HG03097 (cell line): ENCODE results near the gene TRRAP.

Experiments used
- ATAC-seq: cut with Tn5 transposase; IDR thresholded peaks from one replicate; pipeline ENCODE4 v1.9.1; 2021; ENCODE audit not compliant: unreplicated experiment, low FRiP score

TRRAP gene

GRCh38 chr7:99021941-99022560, 143.7 kb downstream of the TRRAP start:
- no peak for ATAC-seq

- no peak for ATAC-seq
Observed at GRCh38 chr7:99024066-99024465, 145.7 kb downstream of the TRRAP start.

GRCh38 chr7:99027241-99027640, 148.9 kb downstream of the TRRAP start:
- ATAC-seq: no peak

GRCh38 chr7:99027841-99028240, 149.5 kb downstream of the TRRAP start:
- ATAC-seq: no peak

GRCh38 chr7:99028261-99028973, 150.1 kb downstream of the TRRAP start:
- no peak for ATAC-seq

- ATAC-seq: no peak
Observed at GRCh38 chr7:99029466-99030435, 151.4 kb downstream of the TRRAP start.

- no peak for ATAC-seq
Observed at GRCh38 chr7:99030457-99030856, 152.1 kb downstream of the TRRAP start.

- no peak for ATAC-seq
Observed at GRCh38 chr7:99030951-99031350, 152.6 kb downstream of the TRRAP start.

GRCh38 chr7:99031496-99031895, 153.2 kb downstream of the TRRAP start:
- ATAC-seq: no peak

- ATAC-seq: no peak
Observed at GRCh38 chr7:99032928-99033327, 154.6 kb downstream of the TRRAP start.

- no peak for ATAC-seq
Observed at GRCh38 chr7:99033765-99034164, 155.4 kb downstream of the TRRAP start.

- no peak for ATAC-seq
Observed at GRCh38 chr7:99034932-99035722, 156.8 kb downstream of the TRRAP start.

GRCh38 chr7:99035723-99036545, 157.6 kb downstream of the TRRAP start:
- ATAC-seq: no peak

- ATAC-seq: no peak
Observed at GRCh38 chr7:99036546-99037111, 158.3 kb downstream of the TRRAP start.

- no peak for ATAC-seq
Observed at GRCh38 chr7:99037327-99037940, 159.1 kb downstream of the TRRAP start.

GRCh38 chr7:99038086-99038855, 159.9 kb downstream of the TRRAP start:
- no peak for ATAC-seq

- no peak for ATAC-seq
Observed at GRCh38 chr7:99039384-99039891, 161.1 kb downstream of the TRRAP start.
